HG03571 (cell line): ENCODE results near the gene PNP.

ENCODE experiments used
- ATAC-seq: cut with Tn5 transposase; IDR thresholded peaks from one replicate; pipeline ENCODE4 v1.9.1; 2021; ENCODE audit not compliant: unreplicated experiment

PNP gene

GRCh38 chr14:20454516-20455354 lies 14.5 kb upstream of the PNP start, which contains the start of the genes APEX1 and OSGEP:
APEX1 (plus strand) TSS chr14:20455226; CDS start chr14:20455646, 420 bp downstream.
OSGEP (minus strand) TSS chr14:20454812; CDS start chr14:20454683, 129 bp downstream.
- ATAC-seq, result peak; percentile 78

GRCh38 chr14:20455355-20456300 lies 13.6 kb upstream of the PNP start:
- peak; percentile 40 for ATAC-seq

- no peak for ATAC-seq
Measured at GRCh38 chr14:20456971-20457370, 12.2 kb upstream of the PNP start.

- no peak for ATAC-seq
Measured at GRCh38 chr14:20458031-20458789, 11.0 kb upstream of the PNP start.

- no peak for ATAC-seq
Measured at GRCh38 chr14:20460458-20461224, 8.6 kb upstream of the PNP start.

DNA sequence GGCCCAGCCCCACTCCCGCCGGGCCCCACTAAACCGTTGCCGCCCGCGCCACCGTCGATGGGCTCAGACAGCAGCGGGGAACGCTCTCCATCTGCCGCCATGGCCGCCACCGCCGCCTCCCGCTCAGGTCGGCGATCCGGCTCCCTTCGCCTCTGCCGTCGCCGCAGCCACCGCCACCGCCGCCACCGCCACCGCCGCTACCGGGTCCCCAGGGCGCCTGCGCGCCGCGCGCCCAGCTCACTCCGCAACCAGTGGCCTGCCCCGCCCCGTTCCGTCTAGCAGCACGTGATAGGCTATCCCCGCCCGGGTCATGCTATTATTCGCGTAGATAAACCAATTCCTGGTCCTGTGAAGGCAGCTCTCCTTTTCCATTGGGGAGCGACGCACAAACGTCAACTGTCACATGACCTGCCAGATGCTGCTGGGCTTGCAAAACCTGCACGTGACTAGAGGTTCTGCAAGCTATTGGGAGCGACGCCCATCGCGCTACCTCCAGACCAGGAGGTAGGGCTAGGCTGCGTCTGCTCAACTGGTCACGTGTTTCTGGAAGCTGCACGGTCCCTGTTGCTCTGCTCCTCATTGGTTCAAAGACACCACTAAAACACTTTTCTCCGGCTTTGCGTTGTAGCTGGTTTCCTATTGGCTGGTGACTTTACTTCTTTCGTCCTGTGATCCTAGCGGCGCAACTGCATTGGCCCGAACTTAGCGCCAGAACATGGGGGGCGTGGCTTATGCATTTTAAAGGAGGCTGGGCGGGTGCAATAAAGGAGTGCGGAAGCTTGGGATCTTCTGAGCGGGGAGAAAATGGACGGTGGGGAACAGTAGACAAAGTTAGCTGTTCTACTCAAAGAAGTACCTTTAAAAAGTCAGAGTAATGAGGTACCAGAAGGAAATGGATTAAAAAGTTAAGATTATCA lies 7.7 kb upstream of the PNP start, which contains the start of gene PIP4P1:
PIP4P1 (minus strand) TSS at position 210 of the 917 bp plus-strand sequence; CDS start at position 101, 109 bp downstream.
- ATAC-seq, result peak; percentile 93

- no peak for ATAC-seq
Measured at GRCh38 chr14:20468764-20469241, 403 bp upstream of the PNP start.

GRCh38 chr14:20469890-20470602 lies 840 bp downstream of the PNP start:
- ATAC-seq, result peak; percentile 33

DNA sequence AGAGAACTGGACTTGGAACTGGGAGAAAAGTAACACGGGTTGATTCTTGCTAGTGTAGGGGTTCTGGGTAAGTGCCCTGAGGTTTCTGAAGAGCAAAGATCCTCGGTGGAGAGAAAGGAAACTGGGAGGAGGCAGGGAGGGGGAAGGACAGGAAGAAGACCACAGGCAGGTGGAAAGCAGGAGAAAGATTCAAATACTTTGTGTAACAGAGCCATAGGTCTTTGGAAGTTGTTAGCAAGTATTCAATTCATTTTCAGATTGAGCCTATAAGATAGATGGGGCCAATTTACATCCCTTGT lies 1.3 kb downstream of the PNP start:
- ATAC-seq, result no peak

GRCh38 chr14:20472536-20473169 lies 3.4 kb downstream of the PNP start:
- ATAC-seq, result no peak

DNA sequence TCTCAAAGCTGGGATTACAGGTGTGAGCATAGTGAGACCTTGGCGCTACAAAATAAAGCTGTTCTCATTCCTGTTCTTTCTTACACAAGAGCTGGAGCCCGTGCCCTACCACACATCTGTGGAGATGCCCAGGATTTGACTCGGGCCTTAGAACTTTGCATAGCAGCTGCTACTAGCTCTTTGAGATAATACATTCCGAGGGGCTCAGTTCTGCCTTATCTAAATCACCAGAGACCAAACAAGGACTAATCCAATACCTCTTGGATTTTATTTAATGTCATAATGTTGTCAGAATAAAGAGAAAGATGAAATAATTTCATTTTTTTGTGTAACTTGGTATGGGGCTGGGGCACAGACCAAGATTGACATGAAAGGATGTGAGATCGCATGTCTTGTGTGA lies 7.6 kb downstream of the PNP start:
- no peak for ATAC-seq

DNA sequence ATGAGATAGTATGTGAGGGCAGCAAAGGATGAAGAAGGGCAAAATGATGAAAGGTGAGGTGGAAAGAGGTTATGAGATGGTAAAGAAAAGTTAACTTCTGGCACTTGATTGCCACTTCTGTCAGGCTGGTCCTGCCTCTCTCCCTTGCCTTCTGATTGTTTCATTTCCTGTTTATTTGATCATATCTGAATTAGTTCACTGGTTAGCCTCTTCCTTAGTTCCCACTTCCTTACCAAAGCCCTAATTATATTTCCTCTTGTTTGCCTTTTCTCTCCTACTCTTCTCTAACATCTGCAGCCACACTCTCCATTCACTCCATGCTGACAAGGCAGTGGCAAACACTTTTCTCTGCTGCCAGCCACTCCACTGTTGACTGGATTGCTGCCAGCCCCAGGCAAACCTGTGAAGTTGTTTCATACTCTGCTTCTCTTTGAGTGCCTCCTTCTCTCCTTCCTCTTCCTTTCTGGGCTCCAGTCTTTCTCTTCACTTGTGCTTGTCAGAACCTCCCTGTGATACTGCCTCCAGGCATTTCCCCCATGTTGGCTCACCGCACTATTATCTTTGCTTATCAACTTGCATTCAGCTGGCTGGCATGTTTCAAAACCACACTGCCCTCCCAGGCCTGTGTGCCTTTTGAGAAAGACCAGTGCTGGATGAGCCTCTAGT lies 8.1 kb downstream of the PNP start:
- ATAC-seq, result no peak

GRCh38 chr14:20478894-20479293 lies 9.7 kb downstream of the PNP start:
- ATAC-seq, result no peak

GRCh38 chr14:20482382-20482781 lies 13.2 kb downstream of the PNP start:
- no peak for ATAC-seq

DNA sequence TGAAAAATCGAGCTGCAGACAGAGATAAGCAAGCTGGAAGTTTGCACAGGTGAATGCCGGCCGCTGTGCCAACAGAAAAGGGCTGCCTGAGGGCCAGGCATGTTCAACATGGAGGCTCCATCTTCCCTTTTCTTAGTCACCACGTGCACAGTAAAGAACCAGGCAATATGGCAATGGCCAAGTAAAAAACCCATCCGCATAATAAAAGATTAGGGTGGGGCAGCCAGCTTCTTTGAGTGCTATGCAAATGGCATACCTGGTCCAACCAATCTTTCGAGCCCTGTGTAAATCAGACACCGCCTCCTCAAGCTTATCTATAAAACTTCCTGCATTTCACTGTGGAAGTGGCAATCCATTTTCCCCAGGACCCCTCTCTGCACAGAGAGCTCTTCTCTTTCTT lies 16.7 kb downstream of the PNP start:
- no peak for ATAC-seq

- no peak for ATAC-seq
Measured at GRCh38 chr14:20486684-20487395, 17.6 kb downstream of the PNP start.

DNA sequence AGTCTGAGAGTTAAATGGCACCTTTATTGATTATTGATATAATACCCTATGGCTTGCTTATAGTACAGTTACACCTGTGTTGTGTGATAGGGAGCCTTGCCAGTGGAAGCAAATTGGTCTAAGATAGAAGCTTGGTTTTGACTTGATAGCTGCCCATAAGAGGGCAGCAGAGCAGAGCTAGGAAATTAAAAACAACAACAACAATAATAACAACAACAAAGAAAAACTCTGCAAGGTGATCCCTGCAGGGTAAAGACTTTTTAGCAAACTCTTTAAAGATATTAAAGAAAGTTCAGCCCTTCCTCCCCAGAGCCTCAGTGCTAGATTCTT lies 18.2 kb downstream of the PNP start:
- ATAC-seq, result no peak
